ENCODE measurements around the gene RPP40. TPM values are rescaled to one million over a fixed set of nuclear protein-coding genes. Genes with fewer than 3 reads are reported as not detected.
A peak's percentile ranks its signal among the peaks of the same experiment; 100 is the strongest.

The RPP40 gene
- total RNA-seq: 7.7 and 11.2 TPM in 2 replicates

- H3K4me3 ChIP-seq (ENCODE audit: low read depth, low read length): peak within 1 kb of the TSS; percentile 88
- peak; percentile 82 for TF ChIP-seq CTCF (IDR thresholded peaks at IDR 0.05; ENCODE audit: insufficient read depth, low read depth, low read length)
- peak; percentile 96 for DNase-seq (ENCODE audit: low read depth)
Measured at GRCh38 chr6:5003604-5004372, at the start of gene RPP40. Gene RPP40, minus strand, starts transcription at chr6:5004037. Its CDS starts 35 bp downstream, at chr6:5004002.

GRCh38 chr6:5053038-5053437 is 49.2 kb upstream of the RPP40 start:
- no peak for TF ChIP-seq CTCF (IDR thresholded peaks at IDR 0.05; ENCODE audit: insufficient read depth, low read depth, low read length)
- no peak overlapping the region for H3K4me3 ChIP-seq (ENCODE audit: low read depth, low read length)
- peak; percentile 41 for DNase-seq (ENCODE audit: low read depth)

- H3K4me3 ChIP-seq (ENCODE audit: low read depth, low read length): no peak overlapping the region
- no peak for DNase-seq (ENCODE audit: low read depth)
- TF ChIP-seq CTCF (IDR thresholded peaks at IDR 0.05; ENCODE audit: insufficient read depth, low read depth, low read length): no peak
Measured at GRCh38 chr6:5051394-5051793, 47.6 kb upstream of the RPP40 start.

- DNase-seq (ENCODE audit: low read depth): no peak
Measured at GRCh38 chr6:5050009-5050408, 46.2 kb upstream of the RPP40 start.

GRCh38 chr6:5046430-5046829 is 42.6 kb upstream of the RPP40 start:
- no peak overlapping the region for H3K4me3 ChIP-seq (ENCODE audit: low read depth, low read length)
- no peak for TF ChIP-seq CTCF (IDR thresholded peaks at IDR 0.05; ENCODE audit: insufficient read depth, low read depth, low read length)
- no peak for DNase-seq (ENCODE audit: low read depth)

More at GRCh38 chr6:5050009-5050408, 46.2 kb upstream of the RPP40 start:
- TF ChIP-seq CTCF (IDR thresholded peaks at IDR 0.05; ENCODE audit: insufficient read depth, low read depth, low read length): no peak
- no peak overlapping the region for H3K4me3 ChIP-seq (ENCODE audit: low read depth, low read length)

- H3K4me3 ChIP-seq (ENCODE audit: low read depth, low read length): peak overlapping the region; percentile 6
- no peak for TF ChIP-seq CTCF (IDR thresholded peaks at IDR 0.05; ENCODE audit: insufficient read depth, low read depth, low read length)
- DNase-seq (ENCODE audit: low read depth): peak; percentile 33
Measured at GRCh38 chr6:5045416-5045815, 41.6 kb upstream of the RPP40 start.

All from fibroblast of villous mesenchyme (primary cell).